Measurements from ENCODE around the gene RNF123.

DNA sequence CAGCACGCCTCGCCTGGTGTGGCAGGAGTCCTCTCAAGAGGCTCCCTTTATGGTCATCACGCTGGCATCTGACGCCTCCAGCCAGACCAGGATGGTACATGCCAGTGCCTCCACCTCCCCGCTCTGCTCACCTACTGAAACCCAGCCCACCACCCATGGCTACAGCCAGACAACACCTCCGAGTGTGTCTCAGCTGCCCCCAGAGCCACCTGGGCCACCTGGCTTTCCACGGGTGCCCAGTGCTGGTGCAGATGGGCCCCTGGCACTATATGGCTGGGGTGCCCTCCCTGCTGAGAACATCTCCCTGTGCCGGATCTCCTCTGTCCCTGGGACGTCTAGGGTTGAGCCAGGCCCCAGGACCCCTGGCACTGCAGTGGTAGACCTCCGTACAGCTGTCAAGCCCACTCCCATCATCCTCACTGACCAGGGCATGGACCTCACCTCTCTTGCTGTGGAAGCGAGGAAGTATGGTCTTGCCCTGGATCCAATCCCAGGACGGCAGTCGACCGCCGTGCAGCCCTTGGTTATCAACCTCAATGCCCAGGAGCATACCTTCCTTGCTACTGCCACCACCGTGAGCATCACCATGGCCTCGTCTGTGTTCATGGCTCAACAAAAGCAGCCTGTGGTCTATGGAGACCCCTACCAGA, 35.1 kb upstream of the RNF123 start:
- TF ChIP-seq CTCF (IDR thresholded peaks at IDR 0.05) (no peak), POLR2A (IDR thresholded peaks at IDR 0.05) (no peak)

Data from right lobe of liver (tissue), 4 donors.